Nephron (organoid): ENCODE measurements around the gene KIF6.
"Not testable (repeated sequence)": the region's sequence is repeated elsewhere in the genome, so short reads cannot be mapped to it uniquely, and the experiment has no call there.

Experiments
- H3K27ac Mint-ChIP-seq, 3 experiments: 2 replicates each; pipeline ENCODE4 v1.8.0; 2020; ENCODE audit warnings: mixed read lengths in 3 of 3, mild to moderate bottlenecking in 2 of 3, moderate library complexity in 1 of 3
- H3K27me3 Mint-ChIP-seq: 2 replicates; pipeline ENCODE4 v1.8.0; 2021; ENCODE audit warnings: low read depth, mild to moderate bottlenecking, moderate library complexity, mixed read lengths
- H3K36me3 Mint-ChIP-seq: 2 replicates; pipeline ENCODE4 v1.8.0; 2020; ENCODE audit warnings: low read depth, mixed read lengths
- H3K4me1 Mint-ChIP-seq: 2 replicates; pipeline ENCODE4 v1.8.0; 2020; ENCODE audit warnings: mixed read lengths
- H3K4me3 Mint-ChIP-seq, 3 experiments: 2 replicates each; pipeline ENCODE4 v1.8.0; 2020; ENCODE audit warnings: mild to moderate bottlenecking in 3 of 3, mixed read lengths in 3 of 3, moderate library complexity in 2 of 3
- H3K9me3 Mint-ChIP-seq: 2 replicates; pipeline ENCODE4 v1.8.0; 2020; ENCODE audit warnings: mixed read lengths
- TF ChIP-seq, protein P1 (sequence below), 3 experiments: fragments of 200-600 bp; sonication (generic); IDR thresholded peaks; one replicate each; pipeline ENCODE4 v1.5.0; 2021; ENCODE audit warnings: antibody characterized with exemption in 3 of 3; ENCODE audit not compliant: unreplicated experiment in 3 of 3

The KIF6 gene

DNA sequence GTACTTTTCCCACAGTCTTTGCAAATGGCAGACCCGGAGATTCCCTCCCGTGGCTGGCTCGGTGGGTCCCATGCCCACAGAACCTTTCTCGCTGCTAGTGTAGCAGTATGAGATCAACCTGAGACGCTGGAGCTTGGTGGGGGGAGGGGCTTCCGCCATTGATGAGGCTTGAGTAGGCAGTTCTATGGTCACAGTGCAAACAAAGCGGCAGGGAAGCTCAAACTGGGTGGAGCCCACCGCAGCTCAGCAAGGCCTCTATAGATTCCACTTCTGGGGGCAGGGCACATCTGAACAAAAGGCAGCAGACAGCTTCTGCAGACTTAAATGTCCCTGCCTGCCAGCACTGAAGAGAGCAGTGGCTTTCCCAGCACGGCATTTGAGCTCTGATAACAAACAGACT lies 216.7 kb downstream of the KIF6 start:
- TF ChIP-seq, protein P1, sequence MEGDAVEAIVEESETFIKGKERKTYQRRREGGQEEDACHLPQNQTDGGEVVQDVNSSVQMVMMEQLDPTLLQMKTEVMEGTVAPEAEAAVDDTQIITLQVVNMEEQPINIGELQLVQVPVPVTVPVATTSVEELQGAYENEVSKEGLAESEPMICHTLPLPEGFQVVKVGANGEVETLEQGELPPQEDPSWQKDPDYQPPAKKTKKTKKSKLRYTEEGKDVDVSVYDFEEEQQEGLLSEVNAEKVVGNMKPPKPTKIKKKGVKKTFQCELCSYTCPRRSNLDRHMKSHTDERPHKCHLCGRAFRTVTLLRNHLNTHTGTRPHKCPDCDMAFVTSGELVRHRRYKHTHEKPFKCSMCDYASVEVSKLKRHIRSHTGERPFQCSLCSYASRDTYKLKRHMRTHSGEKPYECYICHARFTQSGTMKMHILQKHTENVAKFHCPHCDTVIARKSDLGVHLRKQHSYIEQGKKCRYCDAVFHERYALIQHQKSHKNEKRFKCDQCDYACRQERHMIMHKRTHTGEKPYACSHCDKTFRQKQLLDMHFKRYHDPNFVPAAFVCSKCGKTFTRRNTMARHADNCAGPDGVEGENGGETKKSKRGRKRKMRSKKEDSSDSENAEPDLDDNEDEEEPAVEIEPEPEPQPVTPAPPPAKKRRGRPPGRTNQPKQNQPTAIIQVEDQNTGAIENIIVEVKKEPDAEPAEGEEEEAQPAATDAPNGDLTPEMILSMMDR (IDR thresholded peaks at IDR 0.05; ENCODE audit: unreplicated experiment in 3 of 3) = no peak
- Mint-ChIP-seq H3K27me3 (peaks cover 3% of the 10 kb centered on the region), H3K4me3 (no peak overlapping the region), H3K36me3 (no peaks in the 10 kb centered on the region), H3K9me3 (peaks cover 58% of the 10 kb centered on the region), H3K27ac (no peak overlapping the region), H3K4me1 (no peaks in the 10 kb centered on the region)

DNA sequence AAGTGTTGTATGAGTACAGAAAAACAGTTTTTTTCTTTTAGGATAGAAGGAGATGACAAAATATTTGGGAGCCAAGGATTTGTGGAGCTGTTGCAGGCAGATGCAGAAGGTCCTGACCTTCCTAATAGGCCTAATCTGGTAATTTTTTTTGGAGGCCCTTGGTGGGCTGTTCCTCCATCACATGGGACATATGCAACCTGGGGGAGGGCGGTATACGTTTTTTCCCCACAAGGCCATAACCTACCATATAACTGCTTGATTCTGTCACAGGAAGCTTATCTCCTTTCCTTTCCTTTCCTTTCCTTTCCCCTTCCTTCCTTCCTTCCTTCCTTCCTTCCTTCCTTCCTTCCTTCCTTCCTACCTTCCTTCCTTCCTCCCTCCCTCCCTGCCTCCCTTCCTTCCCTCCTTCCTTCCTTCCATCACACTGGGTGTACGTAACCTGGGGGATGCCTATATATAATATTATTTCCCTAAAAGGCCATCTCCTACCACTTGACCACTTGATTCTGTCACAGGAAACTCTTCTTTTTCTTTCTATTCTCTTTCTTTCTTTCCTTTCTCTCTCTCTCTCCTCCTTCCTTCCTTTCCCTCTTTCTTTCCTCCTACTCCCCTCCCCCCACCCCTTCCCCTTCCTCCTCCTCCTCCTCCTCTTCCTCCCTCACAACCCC lies 217.7 kb downstream of the KIF6 start:
- TF ChIP-seq, protein P1 (IDR thresholded peaks at IDR 0.05; ENCODE audit: unreplicated experiment in 3 of 3) = no peak
- H3K4me1 Mint-ChIP-seq = no peaks in the 10 kb centered on the region

DNA sequence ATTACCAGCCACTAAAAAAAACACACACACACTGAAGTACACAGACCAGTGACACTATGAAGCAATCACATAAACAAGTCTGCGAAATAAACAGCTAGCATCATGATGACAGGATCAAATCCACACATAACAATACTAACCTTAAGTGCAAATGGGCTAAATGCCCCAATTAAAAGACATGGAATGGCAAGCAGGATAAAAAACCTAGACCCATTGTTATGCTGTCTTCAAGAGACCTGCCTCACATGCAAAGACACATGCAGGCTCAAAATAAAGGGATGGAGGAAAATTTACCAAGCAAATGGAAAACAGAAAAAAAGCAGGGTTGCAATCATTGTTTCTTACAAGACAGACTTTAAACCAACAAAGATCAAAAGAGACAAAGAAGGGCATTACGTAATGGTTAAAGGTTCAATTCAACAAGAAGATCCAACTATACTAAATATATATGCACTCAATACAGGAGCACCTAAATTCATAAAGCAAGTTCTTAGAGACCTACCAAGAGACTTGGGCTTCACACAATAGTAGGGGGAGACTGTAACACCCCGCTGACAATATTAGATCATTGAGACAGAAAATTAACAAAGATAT lies 222.7 kb downstream of the KIF6 start:
- not testable (repeated sequence) for H3K27ac Mint-ChIP-seq, H3K4me1 Mint-ChIP-seq, H3K4me3 Mint-ChIP-seq, H3K27me3 Mint-ChIP-seq
- peaks cover 64% of the 10 kb centered on the region for H3K9me3 Mint-ChIP-seq
- peaks cover 12% of the 10 kb centered on the region for H3K36me3 Mint-ChIP-seq

More for the DNA sequence above, 217.7 kb downstream of the KIF6 start:
- Mint-ChIP-seq H3K36me3 (peaks cover 2% of the 10 kb centered on the region), H3K27me3 (peaks cover 3% of the 10 kb centered on the region), H3K9me3 (peaks cover 62% of the 10 kb centered on the region), H3K27ac (no peak overlapping the region), H3K4me3 (no peak overlapping the region)

DNA sequence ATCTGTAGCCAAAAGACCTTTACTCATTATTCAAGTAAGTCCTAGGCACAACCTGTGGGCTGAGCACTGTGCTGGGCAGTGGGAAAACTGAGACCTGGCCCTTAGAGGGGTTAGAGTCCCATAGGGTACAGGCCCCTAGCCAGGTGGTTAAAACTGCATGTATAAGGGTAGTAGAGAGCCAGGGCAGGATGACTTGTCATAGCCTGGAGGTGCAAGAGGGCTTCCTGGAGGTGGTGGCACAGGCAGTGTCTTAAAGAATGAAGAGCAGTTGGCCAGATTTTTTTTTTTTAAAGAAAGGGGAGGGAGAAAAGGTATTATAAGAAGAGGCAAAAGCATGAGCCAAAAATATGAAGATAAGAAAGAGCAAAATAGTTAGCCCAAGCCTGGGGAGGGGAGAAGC lies 226.2 kb downstream of the KIF6 start:
- Mint-ChIP-seq H3K4me3 (no peak overlapping the region), H3K36me3 (peaks cover 12% of the 10 kb centered on the region), H3K9me3 (peaks cover 41% of the 10 kb centered on the region), H3K27me3 (peaks cover 2% of the 10 kb centered on the region), H3K27ac (no peak overlapping the region), H3K4me1 (peaks cover 32% of the 10 kb centered on the region)
- TF ChIP-seq, protein P1 (IDR thresholded peaks at IDR 0.05; ENCODE audit: unreplicated experiment in 3 of 3) = no peak

DNA sequence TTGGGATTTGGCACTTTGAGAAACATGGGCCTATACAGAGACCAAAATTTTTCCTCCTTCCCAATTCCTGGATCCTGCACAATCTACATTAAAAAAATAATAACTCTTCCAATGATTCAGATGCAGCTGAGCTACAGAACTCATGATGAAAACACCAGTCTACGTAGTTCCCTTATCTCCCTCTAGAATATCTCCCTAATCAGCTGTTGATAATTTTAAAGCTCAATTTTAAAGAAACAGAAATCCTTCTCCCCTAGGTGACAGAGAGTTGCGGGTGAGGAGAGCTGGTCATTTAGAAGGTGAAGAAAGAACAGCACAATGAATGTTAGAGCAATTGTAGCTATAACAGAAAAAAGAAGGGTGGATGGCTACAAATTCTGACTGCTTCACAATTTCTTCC lies 227.1 kb downstream of the KIF6 start:
- Mint-ChIP-seq H3K36me3 (peaks cover 12% of the 10 kb centered on the region), H3K9me3 (peaks cover 31% of the 10 kb centered on the region), H3K27me3 (no peaks in the 10 kb centered on the region), H3K27ac (peak overlapping the region in 2 of 3 experiments; percentile 64 to 91), H3K4me3 (no peak overlapping the region), H3K4me1 (peaks cover 41% of the 10 kb centered on the region)
- TF ChIP-seq, protein P1 (IDR thresholded peaks at IDR 0.05; ENCODE audit: unreplicated experiment in 3 of 3) = no peak

DNA sequence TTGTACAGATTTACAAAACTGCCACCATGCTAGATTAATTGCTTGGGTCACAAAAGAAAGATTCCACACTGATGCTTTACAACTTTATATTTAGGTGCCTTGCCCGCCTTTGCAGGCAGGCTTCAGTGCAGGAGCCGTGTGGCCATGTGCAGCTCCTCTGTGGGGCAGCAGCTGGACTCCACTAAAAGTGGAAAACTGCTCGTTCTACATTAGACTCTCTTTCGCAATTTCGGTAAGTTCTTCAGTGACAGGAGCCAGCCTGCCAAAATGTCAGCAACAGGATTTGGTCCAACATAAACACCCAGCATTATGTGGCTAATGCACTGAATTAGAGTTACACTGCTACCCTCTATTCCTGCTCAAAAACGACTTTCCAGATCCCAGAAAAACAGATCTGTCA lies 228.3 kb downstream of the KIF6 start:
- Mint-ChIP-seq H3K27ac (peak overlapping the region; percentile 64 to 91 (median 67)), H3K36me3 (peaks cover 7% of the 10 kb centered on the region), H3K4me1 (peaks cover 41% of the 10 kb centered on the region)

More for the DNA sequence above, 228.3 kb downstream of the KIF6 start:
- TF ChIP-seq, protein P1 (IDR thresholded peaks at IDR 0.05; ENCODE audit: unreplicated experiment in 3 of 3) = no peak
- H3K9me3 Mint-ChIP-seq = peaks cover 20% of the 10 kb centered on the region
- H3K4me3 Mint-ChIP-seq = no peak overlapping the region
- no peaks in the 10 kb centered on the region for H3K27me3 Mint-ChIP-seq
